Endothelial cell of umbilical vein (primary cell): ENCODE data around the gene ERLIN1. TPM values are rescaled to one million over a fixed set of nuclear protein-coding genes. Genes with fewer than 3 reads are reported as not detected.

ENCODE experiments used
- BruUV-seq: library from RNA; stranded (reverse); fragments of 400-500 nt; replicated peaks from 2 replicates; lab custom pipeline; 2021; lab: Mats Ljungman, UMichigan
- CTCF ChIA-PET: fragments of 300-600, 350-600 bp; sonication (Branson Sonifier 250); formaldehyde crosslinking; loops from one replicate; lab custom pipeline; 2021; ENCODE audit warnings: antibody characterized with exemption, inconsistent platforms; lab: Charles Lee
- POLR2A ChIA-PET: fragments of 300-600, 350-600 bp; sonication (Branson Sonifier 250); formaldehyde crosslinking; loops from one replicate; lab custom pipeline; 2021; ENCODE audit warnings: antibody characterized with exemption, inconsistent platforms; lab: Charles Lee
- DNase-seq: peaks from one replicate; pipeline ENCODE4 v3.0.0-alpha.2; 2011; ENCODE audit warnings: low read depth, low spot score
- FAIRE-seq: peaks from 2 replicates; lab custom pipeline; 2011; peaks lifted over from hg19 to GRCh38; lab: Jason Lieb, UNC
- H2AFZ ChIP-seq: 2 replicates; pipeline ENCODE4 v1.6.0; 2012; ENCODE audit warnings: low read depth, low read length, control low read depth, inconsistent platforms
- H3K27ac ChIP-seq: 2 replicates; pipeline ENCODE4 v1.5.1; 2011; ENCODE audit warnings: low read depth, mild to moderate bottlenecking, control low read depth, low read length, moderate library complexity; ENCODE audit not compliant: insufficient read depth
- H3K27me3 ChIP-seq, 2 experiments: 2 replicates each; pipeline versions ENCODE4 v1.6.0 to v1.6.1; 2011; ENCODE audit warnings: low read length in 2 of 2, mixed read lengths in 1 of 2; ENCODE audit not compliant: control insufficient read depth in 2 of 2, insufficient read depth in 2 of 2
- H3K36me3 ChIP-seq, 2 experiments: 2 replicates in 1 of 2; 3 replicates in 1 of 2; pipeline ENCODE4 v1.5.1; 2011; ENCODE audit warnings: low read length in 2 of 2, mild to moderate bottlenecking in 1 of 2, moderate library complexity in 1 of 2; ENCODE audit not compliant: control insufficient read depth in 2 of 2, insufficient read depth in 2 of 2; ENCODE audit errors: extremely low read depth in 1 of 2
- H3K4me1 ChIP-seq: 3 replicates; pipeline ENCODE4 v1.5.1; 2011; ENCODE audit warnings: mild to moderate bottlenecking, low read length; ENCODE audit not compliant: control insufficient read depth, insufficient read depth; ENCODE audit errors: extremely low read depth
- H3K4me2 ChIP-seq: 2 replicates; pipeline ENCODE4 v1.6.1; 2011; ENCODE audit warnings: low read length, control low read depth, mixed read lengths; ENCODE audit not compliant: insufficient read depth
- H3K4me3 ChIP-seq, 3 experiments: fragments of 200-600 bp in 1 of 3; sonication (generic), shearing (Covaris generic) in 1 of 3; replicated peaks in 1 of 3; 2 replicates each; pipeline ENCODE4 v1.5.1; 2011 to 2016; ENCODE audit warnings: control low read depth in 3 of 3, low read length in 3 of 3, mild to moderate bottlenecking in 2 of 3, inconsistent platforms in 1 of 3, low read depth in 1 of 3, moderate library complexity in 1 of 3; ENCODE audit not compliant: insufficient read depth in 1 of 3
- H3K79me2 ChIP-seq: 2 replicates; pipeline ENCODE4 v1.6.0; 2012; ENCODE audit warnings: low read length, inconsistent platforms; ENCODE audit not compliant: control insufficient read depth, insufficient read depth
- H3K9ac ChIP-seq: replicated peaks from 2 replicates; pipeline ENCODE3; 2011; ENCODE audit warnings: low read length, control low read depth; ENCODE audit not compliant: insufficient read depth; ENCODE audit errors: extremely low read depth
- H3K9me1 ChIP-seq: replicated peaks from 3 replicates; pipeline ENCODE4 v1.6.0; 2011; ENCODE audit warnings: mild to moderate bottlenecking, low read length; ENCODE audit not compliant: control insufficient read depth, insufficient read depth; ENCODE audit errors: extremely low read depth
- H3K9me3 ChIP-seq: replicated peaks from 2 replicates; pipeline ENCODE4 v1.5.1; 2012; ENCODE audit warnings: low read length, inconsistent platforms; ENCODE audit not compliant: control insufficient read depth, insufficient read depth
- H4K20me1 ChIP-seq: replicated peaks from 2 replicates; pipeline ENCODE3; 2011; ENCODE audit warnings: mild to moderate bottlenecking, low read length; ENCODE audit not compliant: control insufficient read depth, insufficient read depth; ENCODE audit errors: extremely low read depth
- CTCF ChIP-seq, 2 donors: IDR thresholded peaks; 1 replicate in 1 of 2; 2 replicates in 1 of 2; pipeline ENCODE4 v1.5.1; 2011; ENCODE audit warnings: low read length in 2 of 2, mild to moderate bottlenecking in 2 of 2, moderate library complexity in 2 of 2, control low read depth in 1 of 2, inconsistent platforms in 1 of 2, low read depth in 1 of 2; ENCODE audit not compliant: insufficient read depth in 1 of 2; ENCODE audit errors: extremely low read depth in 1 of 2
- EZH2 ChIP-seq: IDR thresholded peaks from 2 replicates; pipeline ENCODE4 v1.6.1; 2012; ENCODE audit warnings: borderline replicate concordance, low read depth, mild to moderate bottlenecking, moderate library complexity, low read length, inconsistent platforms; ENCODE audit not compliant: severe bottlenecking
- FOS ChIP-seq: IDR thresholded peaks from 2 replicates; pipeline ENCODE4 v1.6.1; 2011; ENCODE audit warnings: mild to moderate bottlenecking, low read length, moderate library complexity, borderline replicate concordance; ENCODE audit not compliant: insufficient read depth
- GATA2 ChIP-seq: IDR thresholded peaks from 2 replicates; pipeline ENCODE4 v1.7.0; 2011; ENCODE audit warnings: low read depth, mild to moderate bottlenecking, moderate library complexity, mixed read lengths, low read length; ENCODE audit not compliant: insufficient read length, insufficient read depth
- JUN ChIP-seq: IDR thresholded peaks from 2 replicates; pipeline ENCODE4 v1.6.1; 2011; ENCODE audit warnings: borderline replicate concordance, low read depth; ENCODE audit not compliant: insufficient read length, insufficient read depth
- MYC ChIP-seq: IDR thresholded peaks from one replicate; pipeline ENCODE4 v1.6.1; 2011; ENCODE audit warnings: mild to moderate bottlenecking, low read depth, low read length
- POLR2A ChIP-seq: IDR thresholded peaks from 2 replicates; pipeline ENCODE4 v1.6.1; 2012; ENCODE audit warnings: low read depth, mild to moderate bottlenecking, control low read depth, low read length
- POLR2AphosphoS5 ChIP-seq: IDR thresholded peaks from 2 replicates; pipeline ENCODE4 v1.6.1; 2012; ENCODE audit warnings: low read depth, mild to moderate bottlenecking, control low read depth, low read length, moderate library complexity; ENCODE audit not compliant: insufficient read depth
- dilution Hi-C: fragments of 300-500 bp; cut with MboI; formaldehyde crosslinking; loops from one replicate; pipeline ENCODE4 v1.15.0; 2019; ENCODE audit warnings: low sequenced_read_pairs; ENCODE audit not compliant: extremely low pct_ligation_motif_present
- intact Hi-C: fragments of 100-400 bp; cut with micrococcal nuclease; formaldehyde crosslinking; loops from one replicate; pipeline ENCODE4 v1.10.0; 2022
- polyA plus RNA-seq, 4 experiments: library from polyadenylated mRNA; depleted of rRNA in 3 of 4; stranded (reverse) in 3 of 4; unstranded in 1 of 4; fragments of >200 nt; gene quantifications; 2 replicates each; pipeline versions ENCODE4 v1.2.1 to v1.2.3, GENCODE V29; 2011 to 2012; ENCODE audit warnings: missing spikeins in 1 of 4
- total RNA-seq: library from RNA; stranded (reverse); gene quantifications from 2 replicates; pipeline ENCODE4 v1.2.3, GENCODE V29; 2021
- TF ChIP-seq, protein P1 (sequence below): IDR thresholded peaks from 2 replicates; pipeline ENCODE4 v1.6.1; 2011; ENCODE audit not compliant: insufficient read depth, insufficient read length

Gene ERLIN1
- total and polyA plus RNA-seq, 2 donors (not counting 3 experiments of a cell fraction or from before 2014, with no cell fraction given), result 30.7 to 51.0 TPM

- CTCF ChIA-PET, result no interaction called here
- no peak overlapping the region for H3K4me3 ChIP-seq
- no peaks in the 10 kb centered on the region for H3K9me1 ChIP-seq
- H3K9ac ChIP-seq, result no peak overlapping the region
- FAIRE-seq (no peak), DNase-seq (no peak)
- TF ChIP-seq MYC (no peak), FOS (no peak), POLR2AphosphoS5 (no peak), EZH2 (no peak), GATA2 (no peak), JUN (no peak), CTCF (IDR thresholded peaks at IDR 0.05; ENCODE audit: extremely low read depth in 1 of 2, insufficient read depth in 1 of 2, low read depth in 1 of 2, low read length in 2 of 2) (no peak), POLR2A (no peak)
- TF ChIP-seq, protein P1, sequence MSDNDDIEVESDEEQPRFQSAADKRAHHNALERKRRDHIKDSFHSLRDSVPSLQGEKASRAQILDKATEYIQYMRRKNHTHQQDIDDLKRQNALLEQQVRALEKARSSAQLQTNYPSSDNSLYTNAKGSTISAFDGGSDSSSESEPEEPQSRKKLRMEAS, result no peak
- dilution Hi-C loops (no loop called here), intact Hi-C loops (no loop called here)
- POLR2A ChIA-PET, result no interaction called here
- H3K27ac ChIP-seq, result no peak overlapping the region
- no peak overlapping the region for H2AFZ ChIP-seq
- H3K27me3 ChIP-seq, result no peaks in the 10 kb centered on the region
- peaks cover 6% of the 10 kb centered on the region for H3K79me2 ChIP-seq
- no peaks in the 10 kb centered on the region for H3K4me1 ChIP-seq
- no peaks in the 10 kb centered on the region for H3K9me3 ChIP-seq
- peaks cover 0 to 2% of the 10 kb centered on the region in 2 experiments for H3K36me3 ChIP-seq
- no peaks in the 10 kb centered on the region for H4K20me1 ChIP-seq
- no TSS peak for BruUV-seq
- no peak overlapping the region for H3K4me2 ChIP-seq
Measured at GRCh38 chr10:100162696-100163095, 23.1 kb downstream of the ERLIN1 start.
